Neutrophil (primary cell): ENCODE data around the gene PLK3.
A peak's percentile ranks its signal among the peaks of the same experiment; 100 is the strongest.
"Not testable (repeated sequence)": the region's sequence is repeated elsewhere in the genome, so short reads cannot be mapped to it uniquely, and the experiment has no call there.

Experiments used
- H3K27ac ChIP-seq: fragments of 200-600 bp; sonication (generic); 2 replicates; pipeline ENCODE4 v1.5.1; 2016; ENCODE audit warnings: mild to moderate bottlenecking, moderate library complexity
- H3K27me3 ChIP-seq: fragments of 200-600 bp; sonication (generic); 2 replicates; pipeline ENCODE4 v1.6.0; 2016; ENCODE audit warnings: mild to moderate bottlenecking
- H3K36me3 ChIP-seq: fragments of 200-600 bp; sonication (generic); 2 replicates; pipeline ENCODE4 v1.5.1; 2017
- H3K4me1 ChIP-seq, 2 experiments: fragments of 200-600 bp in 1 of 2; sonication (generic) in 1 of 2; 1 replicate in 1 of 2; 2 replicates in 1 of 2; pipeline versions ENCODE4 v1.5.1 to v1.6.1; 2013 to 2016; ENCODE audit warnings: low read depth in 1 of 2, low read length in 1 of 2, mild to moderate bottlenecking in 1 of 2, moderate library complexity in 1 of 2; ENCODE audit not compliant: control insufficient read depth in 1 of 2, insufficient read depth in 1 of 2
- H3K4me3 ChIP-seq, 2 experiments: fragments of 200-600 bp in 1 of 2; sonication (generic) in 1 of 2; 1 replicate in 1 of 2; 2 replicates in 1 of 2; pipeline ENCODE4 v1.5.1; 2013 to 2016; ENCODE audit warnings: low read depth in 1 of 2, low read length in 1 of 2, mild to moderate bottlenecking in 1 of 2, moderate library complexity in 1 of 2
- H3K9me3 ChIP-seq: fragments of 200-600 bp; sonication (generic); 2 replicates; pipeline ENCODE4 v1.5.1; 2016
- TF ChIP-seq, protein P1 (sequence below): fragments of 200-600 bp; sonication (generic); IDR thresholded peaks from 2 replicates; pipeline ENCODE4 v1.5.1; 2016; ENCODE audit warnings: antibody characterized with exemption

PLK3 gene

DNA sequence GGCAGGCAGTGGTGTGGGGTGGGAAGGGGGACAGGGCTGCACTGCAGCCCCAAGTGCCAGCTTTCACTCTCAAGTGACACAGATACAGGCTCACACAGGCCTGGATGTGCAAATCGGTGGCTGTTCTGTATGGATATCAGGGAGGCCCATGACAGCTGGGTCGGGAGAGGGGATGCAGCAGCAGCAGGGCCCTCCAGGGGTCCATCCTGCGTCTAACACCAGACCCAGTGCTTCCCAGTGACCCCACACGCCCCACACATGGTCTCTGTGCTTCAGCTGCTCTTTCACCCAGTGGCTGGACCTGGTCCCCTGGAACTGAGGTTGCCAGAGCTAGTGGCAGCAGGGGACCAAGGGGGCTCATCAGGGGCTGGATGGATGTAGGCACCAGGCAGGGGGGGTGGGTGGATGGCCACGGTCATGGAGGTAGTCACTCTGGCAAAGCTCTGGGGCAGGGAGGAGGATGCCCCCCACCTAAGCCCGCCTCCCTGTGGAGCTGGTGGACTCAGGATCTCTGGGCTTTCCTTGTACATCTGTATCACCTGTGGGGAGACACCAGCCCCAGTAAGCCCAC, 22.0 kb downstream of the PLK3 start:
- H3K36me3 ChIP-seq, result no peaks in the 10 kb centered on the region
- no peak overlapping the region for H3K27ac ChIP-seq
- no peaks in the 10 kb centered on the region for H3K27me3 ChIP-seq
- TF ChIP-seq, protein P1, sequence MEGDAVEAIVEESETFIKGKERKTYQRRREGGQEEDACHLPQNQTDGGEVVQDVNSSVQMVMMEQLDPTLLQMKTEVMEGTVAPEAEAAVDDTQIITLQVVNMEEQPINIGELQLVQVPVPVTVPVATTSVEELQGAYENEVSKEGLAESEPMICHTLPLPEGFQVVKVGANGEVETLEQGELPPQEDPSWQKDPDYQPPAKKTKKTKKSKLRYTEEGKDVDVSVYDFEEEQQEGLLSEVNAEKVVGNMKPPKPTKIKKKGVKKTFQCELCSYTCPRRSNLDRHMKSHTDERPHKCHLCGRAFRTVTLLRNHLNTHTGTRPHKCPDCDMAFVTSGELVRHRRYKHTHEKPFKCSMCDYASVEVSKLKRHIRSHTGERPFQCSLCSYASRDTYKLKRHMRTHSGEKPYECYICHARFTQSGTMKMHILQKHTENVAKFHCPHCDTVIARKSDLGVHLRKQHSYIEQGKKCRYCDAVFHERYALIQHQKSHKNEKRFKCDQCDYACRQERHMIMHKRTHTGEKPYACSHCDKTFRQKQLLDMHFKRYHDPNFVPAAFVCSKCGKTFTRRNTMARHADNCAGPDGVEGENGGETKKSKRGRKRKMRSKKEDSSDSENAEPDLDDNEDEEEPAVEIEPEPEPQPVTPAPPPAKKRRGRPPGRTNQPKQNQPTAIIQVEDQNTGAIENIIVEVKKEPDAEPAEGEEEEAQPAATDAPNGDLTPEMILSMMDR, result no peak
- no peaks in the 10 kb centered on the region for H3K9me3 ChIP-seq
- peaks cover 28 to 29% of the 10 kb centered on the region in 2 experiments for H3K4me1 ChIP-seq
- H3K4me3 ChIP-seq, result no peak overlapping the region

DNA sequence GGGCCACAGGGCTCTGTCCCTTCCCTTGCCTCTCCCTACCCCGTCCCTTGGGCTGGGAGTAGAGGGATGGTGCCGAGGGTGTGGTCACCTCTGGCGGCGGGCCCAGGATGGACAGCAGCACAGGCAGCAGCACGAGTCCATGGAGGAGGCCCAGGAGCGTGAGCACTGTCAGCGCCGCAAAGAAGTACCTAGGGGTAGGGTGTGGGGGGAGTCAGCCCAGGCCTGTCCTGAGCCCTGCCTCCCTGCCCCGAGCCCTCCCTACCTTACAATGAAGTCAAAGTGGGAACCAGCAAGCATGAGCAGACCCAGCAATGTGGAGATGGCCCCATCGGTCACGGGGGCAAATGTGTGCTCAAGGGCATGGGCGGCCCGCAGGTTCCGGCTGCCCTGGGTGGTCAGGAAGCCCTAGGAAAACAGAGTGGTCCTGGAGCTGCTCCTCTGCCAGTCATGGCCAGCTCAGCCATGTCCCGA, 22.8 kb downstream of the PLK3 start:
- Histone ChIP-seq H3K27me3 (no peaks in the 10 kb centered on the region), H3K36me3 (no peaks in the 10 kb centered on the region), H3K27ac (no peak overlapping the region), H3K4me3 (no peak overlapping the region), H3K9me3 (no peaks in the 10 kb centered on the region), H3K4me1 (peaks cover 28 to 30% of the 10 kb centered on the region in 2 experiments)
- TF ChIP-seq, protein P1, result no peak

DNA sequence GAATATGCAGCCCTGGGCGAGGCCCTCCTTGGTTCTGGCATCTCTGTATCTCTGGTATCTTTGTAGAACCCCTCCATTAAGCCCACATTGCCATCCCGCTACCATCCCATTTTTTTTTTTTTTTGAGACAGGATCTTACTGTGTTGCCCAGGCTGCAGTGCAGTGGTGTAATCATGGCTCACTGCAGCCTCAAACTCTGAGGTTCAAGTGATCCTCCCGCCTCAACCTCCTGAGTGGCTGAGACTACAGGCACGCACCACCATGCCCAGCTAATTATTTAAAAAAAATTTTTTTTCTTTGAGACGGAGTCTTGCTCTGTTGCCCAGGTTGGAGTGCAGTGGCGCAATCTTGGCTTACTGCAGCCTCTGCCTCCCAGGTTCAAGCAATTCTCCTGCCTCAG, 24.2 kb downstream of the PLK3 start:
- H3K4me3 ChIP-seq, H3K36me3 ChIP-seq, H3K9me3 ChIP-seq, H3K27ac ChIP-seq, H3K27me3 ChIP-seq: not testable (repeated sequence)
- peaks cover 19 to 24% of the 10 kb centered on the region in 2 experiments for H3K4me1 ChIP-seq

DNA sequence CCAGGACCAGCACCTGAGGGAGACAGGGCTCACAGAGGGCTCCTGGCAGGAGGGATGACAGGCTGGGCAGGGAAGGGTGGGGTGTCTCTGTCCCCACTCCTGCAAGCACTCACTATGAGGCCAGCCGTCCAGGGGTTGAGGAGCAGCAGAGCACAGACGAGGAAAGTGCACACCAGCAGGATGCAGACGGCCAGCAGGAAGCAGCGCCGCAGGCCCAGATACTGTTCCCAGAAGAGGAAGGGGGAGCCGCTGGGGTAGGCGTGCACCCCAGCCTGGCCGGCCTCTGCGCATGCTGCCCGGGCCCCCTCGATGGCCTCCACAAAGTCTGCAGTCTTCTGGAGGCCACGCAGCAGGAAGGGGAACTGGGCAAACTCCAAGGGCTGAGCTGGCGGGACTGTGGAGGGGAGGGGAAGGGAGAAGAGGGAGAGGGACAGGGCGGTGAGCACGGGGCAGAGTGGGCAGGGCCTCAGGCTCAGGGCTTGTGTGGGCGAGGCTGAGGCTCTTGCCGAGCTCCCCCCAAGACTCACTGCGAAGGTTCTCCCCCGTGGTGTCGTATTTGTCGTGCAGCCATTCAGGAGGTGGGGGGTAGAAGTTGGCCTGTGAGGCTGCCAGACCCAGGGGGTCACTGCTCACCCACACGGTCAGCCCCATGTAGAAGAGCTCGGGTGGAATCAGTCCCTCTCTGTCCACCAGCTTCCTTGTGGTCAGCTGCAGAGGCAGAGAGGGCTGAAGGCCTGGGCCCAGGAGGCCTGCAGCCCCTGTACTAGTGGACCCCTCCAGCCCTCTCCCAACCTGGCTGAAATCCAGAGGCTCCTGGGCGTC, 26.4 kb downstream of the PLK3 start:
- H3K36me3 ChIP-seq, result no peaks in the 10 kb centered on the region
- peak overlapping the region; percentile 43 for H3K27ac ChIP-seq
- H3K27me3 ChIP-seq, result no peaks in the 10 kb centered on the region
- H3K4me1 ChIP-seq, result peaks cover 28 to 31% of the 10 kb centered on the region in 2 experiments
- H3K4me3 ChIP-seq, result peak overlapping the region; percentile 25
- TF ChIP-seq, protein P1, result no peak
- H3K9me3 ChIP-seq, result no peaks in the 10 kb centered on the region

DNA sequence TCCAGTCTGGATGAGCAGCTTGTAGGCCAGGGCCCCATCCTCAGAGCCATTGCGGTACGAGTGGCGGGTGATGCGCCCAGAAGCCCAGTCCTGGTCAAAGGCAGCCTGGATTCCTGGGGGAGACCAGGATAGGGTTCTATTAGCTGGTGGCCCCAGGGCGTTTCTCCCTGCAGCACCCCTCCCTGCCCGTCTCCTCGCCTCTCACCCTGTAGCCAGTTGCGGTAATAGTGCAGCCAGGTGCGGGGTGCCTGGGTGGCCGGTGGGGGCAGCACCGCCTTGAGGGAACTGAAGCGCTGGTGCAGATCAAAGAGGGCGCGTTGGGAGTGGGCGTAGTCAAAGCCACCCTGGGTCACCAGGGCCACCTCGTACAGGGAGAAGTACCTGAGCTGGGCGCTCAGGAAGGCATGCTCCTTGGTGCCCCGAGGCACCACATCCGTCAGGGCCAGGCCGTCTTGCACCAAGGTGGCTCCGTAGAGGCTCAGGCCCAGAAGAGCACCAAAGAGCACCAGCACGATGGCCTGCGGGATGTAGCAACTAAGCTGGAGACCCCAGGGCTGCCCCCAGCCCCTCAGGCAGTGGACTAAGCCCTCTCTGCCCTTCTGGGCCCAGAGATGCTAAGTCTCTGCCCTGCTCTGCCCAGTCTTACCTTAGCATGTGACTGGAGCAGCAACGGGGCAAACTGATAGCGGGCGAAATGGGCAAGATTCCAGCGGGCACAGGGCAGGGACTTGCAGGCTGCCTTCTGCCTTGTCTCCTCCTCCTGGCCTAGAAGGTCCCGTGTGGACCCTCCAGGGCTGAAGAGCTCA, 27.2 kb downstream of the PLK3 start:
- Histone ChIP-seq H3K36me3 (no peaks in the 10 kb centered on the region), H3K9me3 (no peaks in the 10 kb centered on the region), H3K4me3 (no peak overlapping the region), H3K4me1 (peaks cover 28 to 31% of the 10 kb centered on the region in 2 experiments), H3K27ac (no peak overlapping the region), H3K27me3 (no peaks in the 10 kb centered on the region)
- TF ChIP-seq, protein P1, result no peak
